Fibroblast of skin of left quadriceps (primary cell): ENCODE data around the gene WNT9A.

Experiments used
- DNase-seq, 2 experiments: peaks; one replicate each; pipeline ENCODE4 v3.0.0-alpha.2; 2013; ENCODE audit warnings: low read depth in 2 of 2

WNT9A gene

DNA sequence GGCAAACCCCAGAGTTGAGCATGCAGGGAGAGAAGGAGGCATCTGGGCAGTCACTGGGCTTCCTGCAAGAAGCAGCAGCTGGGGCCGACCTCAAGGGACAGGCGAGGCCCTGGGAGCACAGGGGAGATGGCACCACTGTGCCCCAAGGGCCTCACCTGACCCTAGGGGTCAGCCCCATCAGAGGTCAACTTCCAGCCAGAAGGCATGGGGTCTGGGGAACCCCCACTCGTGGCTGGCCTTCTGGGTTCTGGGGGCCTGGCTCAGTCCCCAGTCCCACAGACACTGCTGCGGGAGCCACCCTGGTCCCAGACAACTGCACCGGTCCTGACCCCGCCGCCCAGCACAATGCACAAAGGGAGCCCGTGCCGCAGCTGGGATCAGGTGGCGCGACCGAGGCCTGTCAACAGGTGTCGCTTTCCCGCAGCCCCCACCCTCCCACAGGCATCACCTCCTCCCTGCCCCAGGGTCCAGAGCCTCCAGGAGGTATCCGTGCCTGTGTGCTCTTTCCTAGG lies 6.2 kb downstream of the WNT9A start:
- DNase-seq, result no peak

DNA sequence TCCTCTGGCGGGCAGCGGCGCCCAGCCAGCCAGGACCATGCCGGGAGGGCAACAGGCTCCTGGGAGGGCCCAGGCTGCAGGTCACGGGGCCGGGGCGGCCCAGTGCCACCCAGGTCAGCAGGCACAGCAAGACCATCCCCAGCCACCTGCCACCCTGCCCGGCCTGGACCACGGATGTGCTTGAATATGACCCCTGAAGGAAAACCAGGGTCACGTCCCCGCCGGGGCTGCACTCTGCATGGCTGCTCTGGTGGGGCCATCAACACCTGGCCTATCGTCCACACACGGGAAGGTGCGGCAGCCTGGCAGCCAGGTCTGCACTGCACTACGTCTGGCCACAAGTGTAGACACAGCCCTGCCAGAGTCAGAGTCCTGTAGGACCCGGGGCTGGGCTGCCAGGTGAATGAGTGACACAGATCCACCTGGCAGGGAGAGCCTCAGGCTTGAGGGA lies 6.9 kb downstream of the WNT9A start:
- no peak for DNase-seq

DNA sequence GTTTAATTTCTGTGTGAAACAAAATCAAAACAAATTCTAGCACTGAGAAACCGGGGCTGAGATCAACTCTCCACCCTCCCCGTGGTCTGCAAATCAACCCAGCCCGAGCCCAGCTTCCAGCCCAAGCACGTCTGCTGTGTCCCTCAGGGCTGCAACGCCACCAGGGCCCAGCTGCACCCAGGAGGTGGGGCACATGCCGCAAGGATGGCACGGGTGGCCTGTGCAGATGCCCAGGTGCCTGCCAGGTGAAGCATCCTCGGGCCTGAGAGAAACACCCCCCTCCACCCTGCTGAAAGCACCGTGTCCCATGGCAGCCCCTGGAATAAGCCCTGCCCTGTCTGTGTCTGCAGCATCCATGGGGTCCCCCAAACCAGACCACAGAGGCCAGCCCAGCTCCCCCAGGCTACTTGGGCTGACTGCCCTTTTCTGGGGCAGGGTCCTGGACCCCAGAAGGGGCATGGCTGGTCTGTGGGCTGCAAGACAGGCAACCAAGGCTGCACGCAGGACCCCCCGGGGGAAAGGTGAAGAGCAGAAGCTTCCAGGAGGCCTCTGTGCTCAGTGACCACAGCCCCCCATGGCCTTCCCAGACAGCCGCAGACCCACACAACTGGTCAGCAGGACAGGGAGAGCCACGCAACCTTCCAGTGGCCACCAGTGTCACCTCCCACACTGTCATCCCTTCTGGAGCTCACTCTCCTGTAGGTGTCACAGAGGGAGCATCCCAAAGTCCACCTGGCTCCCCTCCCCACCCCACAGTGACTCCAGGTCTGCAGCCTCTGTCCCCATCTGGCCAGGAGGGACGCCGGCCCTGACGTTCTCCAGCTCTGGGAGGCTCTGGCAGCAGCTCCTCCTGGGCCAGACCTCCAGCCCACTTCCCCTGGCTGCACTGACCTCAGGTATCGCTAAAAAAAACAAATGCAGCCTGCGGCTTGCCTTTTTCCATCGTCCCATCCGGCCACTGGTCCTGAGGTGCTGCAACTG lies 7.7 kb downstream of the WNT9A start:
- no peak for DNase-seq

DNA sequence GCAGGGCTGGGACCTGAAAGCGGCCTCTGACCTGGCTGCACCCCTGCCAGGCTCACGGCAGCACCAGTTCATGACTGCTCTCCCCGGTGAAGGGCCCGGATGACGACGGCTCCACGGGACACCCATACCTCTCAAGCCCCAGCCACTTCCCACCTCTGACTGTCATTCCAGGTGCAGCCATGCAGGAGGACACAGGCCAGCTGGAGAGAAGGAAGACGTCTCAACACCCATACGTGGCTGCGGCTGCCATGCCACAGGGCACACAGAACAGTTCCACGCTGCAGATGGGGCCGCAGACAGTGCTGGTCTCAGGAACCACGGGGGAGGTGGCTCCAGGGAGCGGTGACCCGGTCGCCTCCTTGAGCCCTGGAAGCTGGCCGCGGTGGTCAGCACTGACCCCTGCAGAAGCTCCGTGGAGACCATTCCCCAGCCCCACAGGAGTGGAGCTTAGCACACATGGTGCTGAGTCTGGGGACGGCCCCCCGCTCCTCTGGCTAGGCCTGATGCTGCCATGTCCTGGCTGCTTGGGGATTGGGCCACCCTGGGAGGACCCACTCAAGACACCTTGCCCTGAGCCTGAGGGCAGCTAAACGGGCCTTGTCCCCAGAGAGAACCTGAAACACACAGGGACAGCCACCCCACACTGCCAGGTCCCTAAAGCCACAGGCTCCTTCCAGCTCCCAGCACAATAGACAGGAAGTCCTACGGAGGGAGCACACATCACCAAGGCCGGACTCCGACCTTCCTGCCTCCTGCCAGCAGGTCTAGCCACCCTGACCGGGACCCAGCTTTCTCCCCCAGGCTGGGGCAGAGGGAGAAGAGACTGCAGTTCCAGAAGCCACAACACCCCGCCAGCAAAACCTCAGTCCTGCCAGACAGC lies 8.6 kb downstream of the WNT9A start:
- no peak for DNase-seq

DNA sequence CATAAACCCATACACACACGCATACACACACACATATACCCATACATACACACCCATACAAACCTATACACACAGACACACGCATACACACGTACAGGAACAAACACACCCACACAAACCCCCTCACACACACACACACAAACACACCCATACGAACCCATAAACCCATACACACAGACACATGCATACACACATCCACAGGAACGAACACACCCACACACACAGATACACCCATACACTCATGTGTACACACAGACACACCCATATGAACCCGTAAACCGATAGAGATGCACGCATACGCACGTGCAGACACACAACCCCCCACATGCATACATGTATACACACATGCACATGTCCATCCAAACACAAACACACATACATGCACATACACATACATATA lies 9.5 kb downstream of the WNT9A start:
- DNase-seq, result no peak

DNA sequence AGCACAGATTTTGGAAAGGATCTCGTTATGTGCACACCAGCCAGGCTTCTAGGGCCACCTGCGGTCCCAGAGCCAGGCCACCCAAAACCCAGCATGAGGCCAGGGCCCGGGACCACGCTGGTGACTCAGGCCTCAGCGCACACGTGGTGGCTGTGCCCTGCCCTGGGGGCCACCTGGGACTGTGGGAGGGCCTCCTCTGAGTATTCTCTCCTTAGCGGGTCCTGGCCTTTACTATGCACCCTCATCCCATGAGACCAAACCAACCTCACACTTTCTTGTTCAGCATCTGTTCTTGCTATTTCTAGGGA lies 9.9 kb downstream of the WNT9A start:
- no peak for DNase-seq

DNA sequence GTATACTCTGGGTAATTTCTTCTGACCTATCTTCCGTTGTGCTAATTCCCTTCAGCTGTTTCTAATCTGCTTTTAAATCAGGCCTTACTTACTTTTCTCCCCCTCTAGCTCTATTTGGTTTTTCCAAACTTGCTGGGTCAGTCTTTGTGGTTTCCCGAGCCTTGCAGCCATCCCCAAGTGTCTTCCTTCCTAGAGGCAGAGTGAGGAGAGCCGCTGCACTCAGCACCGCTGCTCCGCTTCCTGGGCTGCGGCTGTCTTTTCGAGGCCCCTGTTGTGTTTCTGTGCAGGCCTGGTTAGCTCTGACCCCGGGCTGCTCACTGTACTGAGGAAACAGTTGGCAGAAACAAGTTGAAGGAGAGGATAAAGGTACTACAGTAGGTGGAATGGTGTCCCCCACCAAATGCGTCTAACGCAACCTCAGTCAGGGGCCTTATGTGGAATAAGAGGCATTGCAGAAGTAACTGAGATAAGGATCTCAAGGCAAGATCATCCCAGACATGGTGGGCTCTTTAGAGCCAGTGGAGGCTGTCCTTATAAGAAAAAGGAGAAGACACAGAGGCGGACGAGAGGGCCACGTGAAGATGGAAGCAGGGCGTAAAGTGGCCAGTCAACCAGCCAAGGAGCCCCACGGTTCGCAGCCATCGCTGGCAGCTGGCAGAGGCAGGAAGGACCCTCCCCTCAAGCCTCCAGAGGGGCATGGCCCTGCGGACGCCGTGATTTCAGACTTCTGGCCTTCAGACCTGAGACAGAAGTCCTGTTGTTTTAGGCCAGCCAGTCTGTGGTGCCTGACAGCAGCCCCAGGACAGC lies 10.5 kb downstream of the WNT9A start:
- no peak for DNase-seq

DNA sequence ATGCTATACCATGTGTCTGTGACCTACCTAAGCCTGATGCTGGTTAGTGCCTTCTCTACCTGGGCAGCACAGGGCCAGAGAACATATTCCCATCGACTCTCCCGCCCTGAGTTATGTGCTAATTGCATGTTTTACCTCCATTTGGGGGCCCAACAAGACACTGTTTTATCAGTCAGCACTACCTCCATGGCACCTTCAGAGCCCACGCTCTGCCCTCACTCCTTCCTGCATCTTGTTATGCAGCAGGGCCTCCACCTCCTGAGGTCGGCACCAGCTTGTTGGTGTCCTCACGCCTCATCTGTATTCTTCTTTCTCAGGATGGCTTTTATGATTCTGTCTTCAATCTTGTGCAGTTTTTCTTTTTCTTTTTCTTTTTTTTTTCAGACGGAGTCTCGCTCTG lies 11.9 kb downstream of the WNT9A start:
- no peak for DNase-seq

DNA sequence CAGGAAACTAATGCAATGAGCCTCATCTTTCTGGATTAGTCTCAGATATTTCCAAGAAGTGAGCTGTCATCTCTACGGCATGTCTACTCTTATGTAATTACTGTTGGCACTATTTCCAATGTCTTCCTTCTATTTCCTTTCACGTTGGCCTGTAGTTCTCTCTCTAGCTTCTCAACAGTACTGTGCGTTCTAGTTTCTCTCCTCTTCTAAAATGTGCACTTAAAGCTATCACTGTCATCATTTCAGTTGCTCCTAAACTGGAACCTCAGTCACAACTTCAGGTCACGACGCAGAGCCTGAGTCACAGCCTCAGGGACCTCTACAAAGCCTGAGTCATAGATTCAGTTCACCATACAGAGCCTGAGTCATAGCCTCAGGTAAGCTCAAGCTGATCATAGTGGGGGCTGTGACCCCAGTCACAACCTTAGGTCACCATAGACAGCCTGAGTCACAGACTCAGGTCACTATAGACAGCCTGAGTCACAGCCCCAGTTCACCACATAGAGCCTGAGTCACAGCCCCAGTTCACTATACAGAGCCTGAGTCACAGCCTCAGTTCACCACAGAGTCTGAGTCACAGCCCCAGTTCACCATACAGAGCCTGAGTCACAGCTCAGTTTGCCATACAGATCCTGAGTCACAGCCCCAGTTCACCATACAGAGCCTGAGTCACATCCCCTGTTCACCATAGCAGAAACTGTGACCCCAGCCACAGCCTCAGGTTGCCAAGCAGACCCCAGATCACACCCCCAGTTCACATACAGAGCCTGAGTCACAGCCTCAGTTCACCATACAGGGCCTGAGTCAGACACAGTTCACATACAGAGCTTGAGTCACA lies 13.0 kb downstream of the WNT9A start:
- DNase-seq, result no peak

DNA sequence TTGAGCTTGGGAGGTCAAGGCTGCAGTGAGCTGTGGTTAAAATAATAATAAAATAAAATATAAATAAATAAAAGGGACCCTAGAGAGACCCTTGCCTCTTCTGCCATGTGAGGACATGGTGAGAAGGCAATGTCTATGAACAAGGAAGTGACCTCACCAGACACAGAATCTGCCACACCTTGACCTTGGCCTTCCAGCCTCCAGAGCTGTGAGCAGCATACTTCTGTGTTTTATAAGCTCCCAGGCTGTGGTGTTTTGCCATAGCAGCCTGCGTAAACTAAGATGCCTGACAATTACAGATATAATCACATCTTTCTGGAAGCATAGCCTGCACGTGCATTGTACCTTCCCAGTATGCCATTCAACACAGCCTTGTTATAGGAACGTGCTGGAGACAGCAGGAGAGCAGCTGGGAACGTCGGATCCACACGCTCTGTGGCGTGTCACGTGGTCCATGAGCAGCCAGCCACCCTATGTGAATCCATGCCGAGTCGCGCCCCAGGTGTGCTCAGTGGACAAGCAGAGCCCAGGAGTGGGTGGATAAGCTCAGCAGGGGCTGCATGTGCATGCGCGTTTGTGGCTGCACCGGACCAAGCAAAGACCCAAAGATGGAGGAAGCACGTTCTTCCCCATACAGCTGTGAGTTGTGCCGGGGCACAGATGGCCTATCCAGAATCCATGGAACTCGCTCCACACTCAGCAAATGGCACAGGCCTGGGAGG lies 17.8 kb downstream of the WNT9A start:
- DNase-seq, result no peak

DNA sequence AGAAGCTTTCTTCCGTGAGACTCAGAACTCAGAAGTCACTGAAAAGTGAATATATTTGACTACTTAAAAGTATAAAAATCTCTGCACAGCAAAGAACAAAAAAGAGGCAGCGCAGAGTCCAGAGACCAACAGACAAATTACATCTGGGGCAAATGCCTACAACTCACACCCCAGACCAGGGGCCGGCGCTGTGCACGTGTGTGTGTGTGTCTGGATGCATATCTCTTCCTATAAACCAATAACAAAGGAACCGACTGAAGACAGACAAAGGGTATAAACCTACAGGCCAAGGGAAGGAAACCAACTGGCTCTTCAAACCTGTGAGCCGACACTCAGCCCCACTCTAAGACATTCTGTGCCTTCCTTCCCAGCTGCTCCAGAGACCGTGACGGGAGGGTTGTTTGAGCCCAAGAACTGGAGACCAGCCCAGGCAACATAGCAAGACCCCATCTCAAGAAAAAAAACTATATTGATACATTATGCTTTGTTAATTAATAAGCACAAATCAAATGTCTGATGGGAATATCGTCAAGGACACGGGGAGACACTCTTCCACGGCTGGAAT lies 18.8 kb downstream of the WNT9A start:
- no peak for DNase-seq

DNA sequence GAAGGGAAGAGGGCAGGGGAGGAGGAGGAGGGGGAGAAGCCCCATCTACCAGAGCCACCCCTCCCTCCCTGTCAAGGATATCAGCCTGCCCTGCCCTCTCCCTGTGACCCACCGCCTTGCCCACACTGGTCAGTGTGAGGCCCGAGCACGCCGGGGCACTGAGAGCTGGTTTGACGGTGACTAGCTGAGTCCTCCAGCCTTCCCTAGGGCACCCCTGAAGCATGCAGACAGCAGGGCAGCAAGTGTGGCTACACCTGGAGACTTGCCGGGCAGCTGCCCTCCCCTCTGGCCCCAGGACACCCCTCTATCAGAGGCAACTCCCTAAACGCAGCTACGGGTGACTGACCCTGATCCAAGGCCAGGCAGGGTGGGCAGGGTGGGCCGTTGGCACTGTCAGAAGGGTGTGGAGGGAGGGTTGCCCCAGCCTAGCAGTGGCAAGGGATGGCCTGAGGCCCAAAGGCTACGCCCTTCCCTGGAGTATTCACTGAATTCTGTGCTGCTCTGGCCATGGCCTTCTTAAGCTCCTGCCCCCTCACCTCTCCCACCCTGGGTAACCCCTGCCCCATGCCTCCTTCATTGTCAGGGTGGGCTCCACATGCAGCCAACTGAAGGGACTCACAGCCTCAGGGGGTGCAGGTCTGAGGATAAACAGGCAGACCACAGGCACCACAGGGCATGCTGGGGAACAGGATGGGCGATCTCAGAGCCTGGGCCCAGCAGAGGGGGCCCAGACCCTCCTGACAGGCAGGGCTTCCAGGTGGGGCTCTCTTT lies 19.6 kb downstream of the WNT9A start:
- DNase-seq, result no peak

DNA sequence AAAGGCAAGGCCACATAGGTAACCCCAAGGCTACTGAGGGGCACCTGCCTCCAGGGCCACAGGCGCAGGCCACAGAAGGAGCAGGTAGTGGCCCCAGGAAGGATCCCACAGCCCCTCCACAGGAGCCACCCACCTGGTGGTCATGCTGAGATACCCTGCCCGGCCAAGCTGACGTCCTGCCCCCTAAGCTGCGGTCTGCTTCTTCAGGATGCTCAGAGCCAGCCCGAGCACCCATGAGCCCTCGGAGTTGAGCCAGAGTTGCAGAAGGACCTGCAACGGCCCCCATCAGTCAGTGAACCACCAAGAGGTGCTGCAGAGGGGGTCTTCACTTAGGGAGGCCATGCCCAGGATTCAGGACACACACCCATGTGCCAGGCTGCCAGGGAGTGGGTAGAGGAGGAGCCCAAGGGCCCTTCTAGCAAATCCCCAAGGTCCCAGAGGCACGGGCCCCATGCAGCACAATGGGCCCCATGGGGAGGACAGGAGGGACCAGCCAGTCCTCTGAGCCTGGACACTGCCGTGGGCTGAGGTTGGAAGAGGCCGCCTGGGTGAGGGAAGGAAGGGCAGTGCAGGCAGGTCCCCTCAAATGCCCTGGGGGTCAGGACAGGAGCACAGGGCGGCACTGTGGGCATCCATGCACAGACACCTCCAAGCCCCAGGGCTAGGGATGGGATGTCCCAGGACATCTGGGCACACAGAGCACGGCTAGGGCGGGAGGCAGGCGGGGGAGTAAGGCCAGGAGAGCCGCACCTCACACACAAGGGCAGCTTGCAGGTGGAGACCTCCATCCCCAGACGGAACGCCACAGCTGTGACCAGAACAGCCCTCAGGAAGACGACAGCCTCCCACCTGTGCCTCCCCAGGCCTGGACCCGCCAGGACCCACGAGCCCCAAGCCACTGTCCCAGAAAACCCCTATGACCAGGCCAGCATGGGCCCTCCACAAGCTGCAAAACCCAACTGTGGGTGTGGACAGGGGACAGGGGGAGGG lies 20.5 kb downstream of the WNT9A start:
- no peak for DNase-seq

DNA sequence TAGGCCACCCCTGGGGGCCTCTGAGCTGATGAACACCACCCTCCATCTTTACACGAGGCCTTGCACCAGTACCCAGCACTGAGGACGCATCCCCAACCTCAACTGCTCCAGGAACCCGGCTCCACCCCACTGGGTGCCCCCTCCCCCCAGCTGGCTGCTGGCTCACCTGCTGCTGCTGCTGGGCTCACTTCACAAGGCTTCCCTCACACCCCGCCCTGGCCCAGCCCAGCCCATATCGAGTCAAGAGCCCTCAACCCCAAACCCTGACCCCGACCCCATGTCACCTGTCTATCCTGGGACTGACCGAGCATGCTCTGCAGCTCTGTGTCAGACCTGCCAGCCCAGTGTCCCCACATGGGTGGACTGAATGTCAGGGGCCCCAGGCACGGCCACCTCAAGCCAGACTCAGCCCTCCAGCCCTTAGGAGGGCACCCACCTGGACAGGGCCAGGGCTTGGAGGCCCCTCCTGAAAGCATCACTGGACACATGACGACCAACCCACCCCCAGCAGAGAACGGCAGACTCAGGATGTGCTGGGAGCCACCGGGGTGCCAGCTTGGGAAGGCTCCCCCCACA lies 21.4 kb downstream of the WNT9A start:
- no peak for DNase-seq

DNA sequence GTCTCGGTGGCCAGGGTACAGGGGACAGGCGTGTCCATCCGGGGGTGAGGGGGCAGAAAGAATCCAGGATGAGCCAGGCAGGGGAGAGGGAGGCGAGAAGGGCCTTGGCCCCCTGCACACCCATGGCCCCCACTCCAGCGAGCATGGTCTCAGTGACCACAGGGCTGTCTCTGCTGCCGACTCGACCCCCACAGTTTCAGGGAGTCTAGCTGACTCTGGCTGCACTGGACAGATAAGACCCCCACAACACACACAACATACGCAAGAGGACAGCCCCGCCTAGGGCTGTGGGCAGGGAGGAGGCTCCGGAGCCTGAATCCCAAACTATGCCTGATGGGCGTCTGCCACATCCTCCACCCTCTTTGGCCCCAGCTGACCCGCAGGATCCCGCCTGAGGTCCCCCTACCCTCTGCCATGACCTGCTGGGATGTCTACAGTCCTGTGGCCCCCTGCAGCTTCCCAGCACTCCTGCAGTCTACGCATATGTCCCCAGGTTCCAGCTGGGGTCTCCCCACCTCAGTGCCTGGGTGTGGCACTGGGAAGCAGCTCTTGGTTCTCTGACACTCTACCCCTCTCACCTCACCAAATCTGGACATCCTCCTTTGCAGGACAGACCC lies 22.0 kb downstream of the WNT9A start:
- no peak for DNase-seq

DNA sequence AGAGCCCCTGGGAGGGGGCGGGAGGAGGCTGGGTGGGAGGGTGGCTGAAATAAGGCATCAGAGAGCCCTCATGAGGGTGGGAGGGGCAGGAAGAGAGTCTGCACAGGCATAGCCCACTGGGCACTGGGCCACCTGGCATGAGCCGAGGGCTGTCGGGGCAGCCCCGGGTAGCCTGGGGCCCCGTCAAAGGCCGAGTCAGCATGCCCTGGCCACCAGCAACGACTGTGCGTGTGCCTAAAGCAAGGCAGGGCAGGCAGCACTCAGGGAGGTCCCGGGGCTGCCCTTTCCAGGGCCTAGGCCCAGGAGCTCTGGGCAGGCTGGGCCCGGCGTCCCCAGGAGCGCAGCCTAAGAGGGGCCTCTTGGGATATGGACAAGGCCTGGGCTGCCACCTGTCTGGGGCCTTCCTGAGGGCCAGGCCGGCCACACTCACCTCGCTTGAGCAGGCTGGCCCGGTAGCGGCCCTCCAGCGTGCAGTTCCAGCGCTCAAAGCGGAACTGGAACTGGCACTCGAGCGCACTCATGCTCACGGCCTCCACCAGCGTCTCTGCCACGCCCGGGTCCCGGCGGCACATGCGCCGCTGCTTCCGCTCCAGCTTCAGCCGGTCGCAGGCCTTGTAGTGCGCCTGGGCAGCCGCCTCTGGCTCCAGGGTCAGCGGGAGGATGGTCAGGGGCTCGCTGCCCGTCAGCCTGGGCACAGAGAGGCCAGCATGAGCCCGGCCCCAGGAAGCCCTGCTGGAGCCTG lies 22.7 kb downstream of the WNT9A start:
- DNase-seq, result no peak
